ENCODE results near the gene CYP4F11.

DNA sequence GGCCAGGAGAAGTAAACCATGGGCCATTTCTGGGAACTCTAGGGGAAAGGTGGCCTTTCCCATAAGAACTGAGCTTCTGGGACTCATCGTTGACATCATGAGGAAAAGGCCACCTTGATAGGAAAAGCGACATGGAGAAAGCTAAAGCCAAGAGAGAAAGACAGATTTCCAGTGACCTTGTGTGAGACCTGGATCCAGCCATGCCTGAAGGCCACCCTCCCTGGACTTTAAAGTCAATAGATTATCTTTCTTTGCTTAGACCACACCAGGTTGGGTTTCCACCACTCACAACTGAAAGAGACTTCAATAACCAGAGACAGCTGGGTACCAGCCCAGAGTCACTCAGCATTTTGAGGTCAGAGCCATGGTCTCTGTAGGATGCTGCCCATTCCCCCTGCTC lies 40.0 kb downstream of the CYP4F11 start:
- no peak for TF ChIP-seq POLR2AphosphoS5 (IDR thresholded peaks at IDR 0.05; ENCODE audit: low read depth, low read length)
- TF ChIP-seq, protein P1, sequence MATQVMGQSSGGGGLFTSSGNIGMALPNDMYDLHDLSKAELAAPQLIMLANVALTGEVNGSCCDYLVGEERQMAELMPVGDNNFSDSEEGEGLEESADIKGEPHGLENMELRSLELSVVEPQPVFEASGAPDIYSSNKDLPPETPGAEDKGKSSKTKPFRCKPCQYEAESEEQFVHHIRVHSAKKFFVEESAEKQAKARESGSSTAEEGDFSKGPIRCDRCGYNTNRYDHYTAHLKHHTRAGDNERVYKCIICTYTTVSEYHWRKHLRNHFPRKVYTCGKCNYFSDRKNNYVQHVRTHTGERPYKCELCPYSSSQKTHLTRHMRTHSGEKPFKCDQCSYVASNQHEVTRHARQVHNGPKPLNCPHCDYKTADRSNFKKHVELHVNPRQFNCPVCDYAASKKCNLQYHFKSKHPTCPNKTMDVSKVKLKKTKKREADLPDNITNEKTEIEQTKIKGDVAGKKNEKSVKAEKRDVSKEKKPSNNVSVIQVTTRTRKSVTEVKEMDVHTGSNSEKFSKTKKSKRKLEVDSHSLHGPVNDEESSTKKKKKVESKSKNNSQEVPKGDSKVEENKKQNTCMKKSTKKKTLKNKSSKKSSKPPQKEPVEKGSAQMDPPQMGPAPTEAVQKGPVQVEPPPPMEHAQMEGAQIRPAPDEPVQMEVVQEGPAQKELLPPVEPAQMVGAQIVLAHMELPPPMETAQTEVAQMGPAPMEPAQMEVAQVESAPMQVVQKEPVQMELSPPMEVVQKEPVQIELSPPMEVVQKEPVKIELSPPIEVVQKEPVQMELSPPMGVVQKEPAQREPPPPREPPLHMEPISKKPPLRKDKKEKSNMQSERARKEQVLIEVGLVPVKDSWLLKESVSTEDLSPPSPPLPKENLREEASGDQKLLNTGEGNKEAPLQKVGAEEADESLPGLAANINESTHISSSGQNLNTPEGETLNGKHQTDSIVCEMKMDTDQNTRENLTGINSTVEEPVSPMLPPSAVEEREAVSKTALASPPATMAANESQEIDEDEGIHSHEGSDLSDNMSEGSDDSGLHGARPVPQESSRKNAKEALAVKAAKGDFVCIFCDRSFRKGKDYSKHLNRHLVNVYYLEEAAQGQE (IDR thresholded peaks at IDR 0.05; ENCODE audit: insufficient read depth in 1 of 2, low read depth in 2 of 2, low read length in 2 of 2) = no peak

Measured in PFSK-1 (cell line).